ENCODE measurements around the gene RCSD1. TPM values are rescaled to one million over a fixed set of nuclear protein-coding genes. Genes with fewer than 3 reads are reported as not detected.
"Not testable (repeated sequence)": the region's sequence is repeated elsewhere in the genome, so short reads cannot be mapped to it uniquely, and the experiment has no call there.

Gene RCSD1
- total RNA-seq, 2 donors from 2014 or later: 11.1 to 11.9 TPM

DNA sequence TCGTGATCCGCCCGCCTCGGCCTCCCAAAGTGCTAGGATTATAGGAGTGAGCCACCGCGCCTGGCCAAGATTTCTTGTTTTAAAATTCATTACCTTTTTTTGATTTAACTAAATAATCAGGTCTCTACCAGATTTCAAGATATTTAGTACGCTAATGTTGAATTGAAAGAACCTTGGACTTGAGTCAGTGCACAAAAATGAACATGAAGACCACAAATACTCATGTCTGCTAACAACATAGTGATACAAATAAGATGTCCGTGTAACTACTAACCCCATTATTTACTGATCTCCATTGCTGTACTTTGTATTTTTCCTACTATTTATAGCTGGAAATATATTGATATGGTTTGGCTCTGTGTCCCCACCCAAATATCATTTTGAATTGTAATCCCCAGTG is 108.1 kb downstream of the RCSD1 start:
- Histone ChIP-seq H3K36me3 (no peaks in the 10 kb centered on the region), H3K27ac (no peak overlapping the region), H3K4me1 (ENCODE audit: control insufficient read depth in 1 of 2, low read depth in 2 of 2) (peaks cover 0 to 8% of the 10 kb centered on the region in 2 donors), H3K27me3 (replicated peaks; ENCODE audit: insufficient read depth) (no peaks in the 10 kb centered on the region), H3K4me3 (no peak overlapping the region), H3K9me3 (no peaks in the 10 kb centered on the region)
- ATAC-seq (ENCODE audit: insufficient number of reproducible peaks, low FRiP score, low read depth) (no peak), DNase-seq (ENCODE audit: low spot score) (no peak)
- TF ChIP-seq, protein P1, sequence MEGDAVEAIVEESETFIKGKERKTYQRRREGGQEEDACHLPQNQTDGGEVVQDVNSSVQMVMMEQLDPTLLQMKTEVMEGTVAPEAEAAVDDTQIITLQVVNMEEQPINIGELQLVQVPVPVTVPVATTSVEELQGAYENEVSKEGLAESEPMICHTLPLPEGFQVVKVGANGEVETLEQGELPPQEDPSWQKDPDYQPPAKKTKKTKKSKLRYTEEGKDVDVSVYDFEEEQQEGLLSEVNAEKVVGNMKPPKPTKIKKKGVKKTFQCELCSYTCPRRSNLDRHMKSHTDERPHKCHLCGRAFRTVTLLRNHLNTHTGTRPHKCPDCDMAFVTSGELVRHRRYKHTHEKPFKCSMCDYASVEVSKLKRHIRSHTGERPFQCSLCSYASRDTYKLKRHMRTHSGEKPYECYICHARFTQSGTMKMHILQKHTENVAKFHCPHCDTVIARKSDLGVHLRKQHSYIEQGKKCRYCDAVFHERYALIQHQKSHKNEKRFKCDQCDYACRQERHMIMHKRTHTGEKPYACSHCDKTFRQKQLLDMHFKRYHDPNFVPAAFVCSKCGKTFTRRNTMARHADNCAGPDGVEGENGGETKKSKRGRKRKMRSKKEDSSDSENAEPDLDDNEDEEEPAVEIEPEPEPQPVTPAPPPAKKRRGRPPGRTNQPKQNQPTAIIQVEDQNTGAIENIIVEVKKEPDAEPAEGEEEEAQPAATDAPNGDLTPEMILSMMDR (IDR thresholded peaks at IDR 0.05): no peak

DNA sequence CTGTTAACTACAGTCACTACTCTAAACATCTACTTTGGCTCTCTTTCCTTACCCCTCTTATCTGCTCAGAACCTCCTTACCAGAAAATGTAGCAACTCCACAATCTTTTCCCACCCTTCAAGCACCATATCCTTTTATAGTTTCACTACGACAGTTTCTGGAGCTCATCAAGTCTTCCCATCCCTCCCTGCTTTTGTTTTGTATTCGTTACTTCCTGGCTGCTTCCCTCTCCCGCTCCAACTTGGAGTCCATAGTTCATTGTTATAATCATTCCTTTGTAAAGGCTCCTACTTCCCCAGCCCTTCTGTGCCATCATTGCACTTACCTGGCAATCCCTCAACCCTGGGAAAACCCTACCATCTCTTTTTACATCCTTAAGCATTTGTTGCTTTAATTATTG is 109.7 kb downstream of the RCSD1 start:
- Histone ChIP-seq H3K9me3 (no peaks in the 10 kb centered on the region), H3K4me1 (ENCODE audit: control insufficient read depth in 1 of 2, low read depth in 2 of 2) (peaks cover 0 to 8% of the 10 kb centered on the region in 2 donors), H3K27ac (no peak overlapping the region), H3K4me3 (no peak overlapping the region), H3K27me3 (replicated peaks; ENCODE audit: insufficient read depth) (no peaks in the 10 kb centered on the region), H3K36me3 (no peaks in the 10 kb centered on the region)
- no peak for ATAC-seq (ENCODE audit: insufficient number of reproducible peaks, low FRiP score, low read depth)
- TF ChIP-seq, protein P1 (IDR thresholded peaks at IDR 0.05): no peak
- no peak for DNase-seq (ENCODE audit: low spot score)

DNA sequence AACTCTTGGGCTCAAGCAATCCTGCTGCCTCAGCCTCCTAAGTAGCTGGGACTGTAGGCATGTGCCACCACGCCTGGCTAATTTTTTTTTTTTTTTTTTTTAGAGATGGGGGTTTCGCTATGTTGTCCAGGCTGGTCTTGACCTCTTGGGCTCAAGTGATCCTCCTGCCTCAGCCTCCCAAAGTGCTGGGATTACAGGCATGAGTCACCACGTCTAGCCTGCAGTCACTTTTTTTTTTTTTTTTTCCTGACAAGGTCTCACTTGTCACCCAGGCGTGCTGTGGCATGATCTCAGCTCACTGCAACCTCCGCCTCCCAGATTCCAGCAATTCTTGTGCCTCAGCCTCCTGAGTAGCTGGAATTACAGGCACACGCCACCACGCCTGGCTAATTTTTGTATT is 111.1 kb downstream of the RCSD1 start:
- not testable (repeated sequence) for DNase-seq (ENCODE audit: low spot score); ATAC-seq (ENCODE audit: insufficient number of reproducible peaks, low FRiP score, low read depth); H3K4me3 ChIP-seq; H3K27ac ChIP-seq; H3K36me3 ChIP-seq; H3K27me3 ChIP-seq (replicated peaks; ENCODE audit: insufficient read depth); H3K9me3 ChIP-seq
- H3K4me1 ChIP-seq (ENCODE audit: control insufficient read depth in 1 of 2, low read depth in 2 of 2): peaks cover 0 to 15% of the 10 kb centered on the region in 2 donors

DNA sequence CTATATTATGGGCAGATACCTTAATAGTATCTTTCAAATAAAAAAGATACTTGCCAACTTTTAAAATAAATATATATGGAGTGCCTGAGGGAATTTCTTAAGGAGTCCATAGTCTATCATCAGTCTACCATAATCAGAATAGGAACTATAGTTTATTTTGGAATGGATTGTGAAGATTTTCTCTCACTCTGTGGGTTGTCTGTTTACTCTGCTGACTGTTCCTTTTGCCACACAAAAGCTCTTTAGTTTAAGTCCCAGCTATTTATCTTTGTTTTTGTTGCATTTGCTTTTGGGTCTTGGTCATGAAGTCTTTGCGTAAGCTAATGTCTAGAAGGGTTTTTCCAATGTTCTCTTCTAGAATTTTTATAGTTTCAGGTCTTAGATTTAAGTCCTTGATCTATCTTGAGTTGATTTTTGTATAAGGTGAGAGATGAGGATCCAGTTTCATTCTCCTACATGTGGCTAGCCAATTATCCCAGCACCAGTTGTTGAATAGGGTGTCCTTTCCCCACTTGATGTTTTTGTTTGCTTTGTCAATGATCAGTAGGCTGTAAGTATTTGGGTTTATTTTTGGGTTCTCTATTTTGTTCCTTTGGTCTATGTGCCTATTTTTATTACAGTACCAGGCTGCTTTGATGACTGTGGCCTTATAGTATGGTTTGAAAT is 112.5 kb downstream of the RCSD1 start:
- H3K4me1 ChIP-seq (ENCODE audit: control insufficient read depth in 1 of 2, low read depth in 2 of 2): peaks cover 8 to 24% of the 10 kb centered on the region in 2 donors
- H3K27me3 ChIP-seq (replicated peaks; ENCODE audit: insufficient read depth); ATAC-seq (ENCODE audit: insufficient number of reproducible peaks, low FRiP score, low read depth); H3K36me3 ChIP-seq; DNase-seq (ENCODE audit: low spot score); H3K27ac ChIP-seq; H3K9me3 ChIP-seq; H3K4me3 ChIP-seq: not testable (repeated sequence)

DNA sequence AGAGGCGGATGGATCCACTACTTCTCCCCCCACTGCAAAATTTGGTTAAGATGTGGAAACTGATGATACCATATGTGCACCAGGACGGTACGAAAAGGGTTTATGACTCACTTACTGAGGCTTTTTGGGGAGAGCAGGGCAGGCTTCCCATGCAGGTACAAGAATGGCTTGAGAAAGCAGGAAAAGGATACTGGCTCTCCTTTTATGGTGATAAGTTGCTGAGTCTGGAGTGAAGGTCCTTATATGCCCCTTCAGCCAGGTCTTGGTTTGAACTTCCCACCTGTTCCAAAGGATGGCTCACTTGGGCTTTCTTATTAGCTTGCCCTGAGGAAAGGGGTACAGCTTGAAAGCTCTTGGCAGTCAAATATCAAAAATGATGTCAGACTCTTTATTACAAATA is 114.9 kb downstream of the RCSD1 start:
- Histone ChIP-seq H3K27me3 (replicated peaks; ENCODE audit: insufficient read depth) (no peaks in the 10 kb centered on the region), H3K4me3 (no peak overlapping the region), H3K27ac (no peak overlapping the region), H3K9me3 (no peaks in the 10 kb centered on the region), H3K4me1 (ENCODE audit: control insufficient read depth in 1 of 2, low read depth in 2 of 2) (peaks cover 19 to 40% of the 10 kb centered on the region in 2 donors), H3K36me3 (no peaks in the 10 kb centered on the region)
- DNase-seq (ENCODE audit: low spot score) (no peak), ATAC-seq (ENCODE audit: insufficient number of reproducible peaks, low FRiP score, low read depth) (no peak)
- TF ChIP-seq, protein P1 (IDR thresholded peaks at IDR 0.05): no peak

DNA sequence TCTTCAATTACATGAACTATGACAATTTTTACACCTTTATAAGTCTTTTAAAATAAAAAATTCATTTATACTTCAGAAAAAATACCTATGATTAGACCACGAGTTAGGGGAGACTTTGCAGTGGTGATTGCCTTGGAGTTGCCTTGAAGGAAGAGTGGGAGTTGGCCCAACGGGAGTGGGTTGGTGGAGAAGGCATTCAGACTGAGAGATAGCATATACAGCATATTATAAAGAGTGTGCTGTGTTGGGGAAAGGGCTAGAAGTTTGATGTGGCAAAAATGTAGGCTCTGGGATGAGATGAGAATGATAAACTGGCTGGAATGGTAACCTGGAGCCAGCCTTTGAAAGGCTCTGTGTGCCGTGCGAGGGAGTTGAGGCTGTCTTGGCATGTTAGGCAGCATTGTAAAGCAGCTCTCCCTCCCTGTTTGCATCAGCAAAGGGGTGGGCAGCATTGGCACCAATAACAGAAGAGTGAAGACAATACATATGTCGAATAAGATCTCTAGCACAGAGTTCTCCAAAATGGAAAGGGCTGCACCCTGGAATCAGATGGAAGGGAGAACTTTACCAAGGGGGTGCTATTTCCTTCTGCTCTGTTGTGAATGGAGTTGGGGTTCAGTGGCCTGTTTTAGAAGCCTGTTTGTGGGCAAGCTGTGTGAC is 116.1 kb downstream of the RCSD1 start:
- TF ChIP-seq, protein P1 (IDR thresholded peaks at IDR 0.05): no peak
- H3K4me1 ChIP-seq (ENCODE audit: control insufficient read depth in 1 of 2, low read depth in 2 of 2): peaks cover 22 to 46% of the 10 kb centered on the region in 2 donors
- ATAC-seq (ENCODE audit: insufficient number of reproducible peaks, low FRiP score, low read depth) (no peak), DNase-seq (ENCODE audit: low spot score) (no peak)
- no peaks in the 10 kb centered on the region for H3K27me3 ChIP-seq (replicated peaks; ENCODE audit: insufficient read depth)
- H3K36me3 ChIP-seq: no peaks in the 10 kb centered on the region
- H3K9me3 ChIP-seq: no peaks in the 10 kb centered on the region
- H3K27ac ChIP-seq: no peak overlapping the region
- no peak overlapping the region for H3K4me3 ChIP-seq
